NCI-H526 treated with DMSO at 0.1 percent for 48 hours (cell line): ENCODE data around the gene HP1BP3.
"Not testable (repeated sequence)": the region's sequence is repeated elsewhere in the genome, so short reads cannot be mapped to it uniquely, and the experiment has no call there.

Experiments used
- DNase-seq: peaks from one replicate; lab custom pipeline; 2025; lab: John Stamatoyannopoulos, UW

HP1BP3 gene

GRCh38 chr1:20727746-20728316 is 59.3 kb downstream of the HP1BP3 start:
- DNase-seq, result no peak

DNA sequence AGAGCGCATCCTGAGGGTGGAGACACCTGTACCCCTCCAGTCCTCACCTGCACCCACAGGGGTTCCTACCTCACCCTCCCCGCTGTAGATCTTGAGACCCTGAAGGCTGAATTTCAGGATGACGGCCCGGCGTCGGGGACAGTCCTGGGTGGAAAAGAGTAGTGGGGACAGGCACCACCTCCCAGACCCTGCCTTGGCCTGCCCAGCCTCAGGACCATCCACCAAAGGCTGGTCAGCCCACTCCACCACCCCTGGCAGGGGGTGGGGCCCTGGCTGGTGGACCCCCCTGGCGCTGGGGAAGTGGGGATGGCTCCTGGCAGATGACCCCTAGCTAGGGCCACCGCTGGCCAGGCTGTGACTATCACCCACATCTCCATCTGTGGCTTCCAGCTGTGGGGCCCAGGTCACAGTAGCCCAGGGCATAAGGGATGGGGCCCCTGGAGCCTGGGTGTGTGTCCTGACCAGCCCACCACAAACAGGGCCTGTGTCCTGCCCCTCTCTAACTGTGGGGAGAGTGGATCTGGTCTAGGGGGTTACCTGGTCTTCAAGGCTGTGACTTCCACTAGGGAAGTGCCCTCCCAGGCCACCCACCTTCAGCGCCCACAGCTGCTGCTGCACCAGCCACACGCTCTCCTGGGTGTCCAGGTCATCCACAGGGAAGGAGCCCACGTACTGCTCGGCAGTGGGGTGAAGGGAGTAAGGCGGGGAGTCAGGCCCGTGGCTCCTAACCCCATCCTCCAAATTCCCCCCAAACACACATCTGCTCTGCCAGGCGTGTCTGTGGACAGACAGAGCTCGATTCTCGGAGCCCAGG is 60.0 kb downstream of the HP1BP3 start:
- DNase-seq, result no peak

DNA sequence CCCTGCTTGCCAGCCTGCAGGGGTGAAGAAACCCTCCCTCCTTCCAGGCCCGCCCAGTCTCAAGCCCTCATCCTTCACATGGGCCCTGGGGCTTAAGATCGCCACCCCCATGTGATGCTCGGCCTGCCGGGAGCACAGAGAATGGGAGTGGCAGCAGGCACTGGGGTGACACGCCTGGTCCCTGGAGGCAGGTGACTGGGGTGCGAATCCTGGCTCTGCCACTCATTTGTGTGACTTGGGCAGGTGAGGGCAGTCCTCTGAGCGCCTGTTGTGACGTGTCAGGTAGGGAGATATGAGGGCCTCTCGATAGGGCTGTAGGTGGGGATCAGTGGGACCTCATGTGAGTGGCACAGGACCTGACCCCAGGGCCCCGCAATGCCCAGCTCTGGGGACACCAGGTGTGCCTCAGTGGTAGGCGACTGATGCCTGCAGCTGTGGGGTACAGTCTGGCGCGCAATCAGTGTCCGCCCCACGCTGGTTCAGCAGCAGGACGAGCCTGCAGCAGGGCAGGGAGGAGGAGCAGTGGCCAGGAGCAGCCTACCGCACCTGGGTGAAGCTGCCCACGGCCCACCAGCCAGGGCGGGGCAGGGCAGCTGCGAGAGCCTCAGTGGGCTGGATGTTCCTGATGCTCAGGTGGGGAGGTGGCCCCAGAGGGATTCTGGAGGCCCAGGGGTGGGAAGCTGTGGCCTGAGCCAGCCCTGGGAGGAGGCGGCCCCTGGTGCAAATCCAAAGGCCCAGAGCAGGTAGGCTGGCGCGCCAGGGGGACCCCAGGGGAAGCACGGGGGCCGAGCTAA is 60.8 kb downstream of the HP1BP3 start:
- no peak for DNase-seq

DNA sequence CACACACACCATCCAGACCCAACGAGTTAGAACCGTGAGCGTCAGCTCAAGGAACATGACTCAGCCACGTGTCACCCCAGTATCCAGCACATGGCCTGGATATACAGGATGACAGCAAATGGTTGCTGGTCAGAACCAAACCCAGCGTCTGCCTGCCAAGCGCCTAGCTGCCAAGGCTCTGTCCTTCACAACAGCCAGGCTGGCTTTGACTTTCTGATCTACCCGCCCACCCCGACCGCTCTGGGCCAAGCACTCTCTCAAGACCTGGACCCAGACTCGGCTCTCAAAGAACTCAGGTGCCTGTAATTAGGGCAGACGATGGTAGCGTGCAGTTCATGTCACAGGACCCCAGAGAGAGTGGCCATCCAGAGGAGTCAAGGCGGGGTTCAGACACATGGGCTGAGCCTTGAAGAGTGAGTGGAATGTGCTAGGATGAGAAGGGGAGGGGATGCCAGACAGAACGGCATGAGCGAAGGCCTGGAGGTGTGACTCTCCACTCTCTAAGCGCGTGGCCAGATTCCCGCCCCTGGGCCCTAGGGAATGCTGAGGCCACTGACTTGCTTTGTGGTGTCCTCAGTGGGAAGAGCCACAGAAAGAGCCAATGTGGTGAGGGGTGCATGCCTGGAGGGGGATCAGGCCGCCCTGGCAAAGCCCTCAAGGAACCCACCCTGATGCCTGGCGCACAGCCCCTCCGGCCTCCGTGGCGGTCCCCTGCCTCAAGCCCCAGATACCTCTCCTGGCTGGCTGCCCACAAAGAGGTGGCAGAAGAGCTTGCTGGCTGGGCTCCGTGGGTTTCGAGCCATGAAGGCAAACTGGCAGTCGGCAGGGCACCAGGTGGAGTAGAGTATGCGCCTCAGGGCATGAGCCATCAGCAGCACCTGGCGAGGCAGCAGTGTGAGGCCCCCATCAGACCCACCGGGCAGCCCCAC is 61.7 kb downstream of the HP1BP3 start:
- DNase-seq, result no peak

GRCh38 chr1:20724364-20725188 is 62.5 kb downstream of the HP1BP3 start:
- no peak for DNase-seq

GRCh38 chr1:20723537-20724363 is 63.4 kb downstream of the HP1BP3 start:
- no peak for DNase-seq

DNA sequence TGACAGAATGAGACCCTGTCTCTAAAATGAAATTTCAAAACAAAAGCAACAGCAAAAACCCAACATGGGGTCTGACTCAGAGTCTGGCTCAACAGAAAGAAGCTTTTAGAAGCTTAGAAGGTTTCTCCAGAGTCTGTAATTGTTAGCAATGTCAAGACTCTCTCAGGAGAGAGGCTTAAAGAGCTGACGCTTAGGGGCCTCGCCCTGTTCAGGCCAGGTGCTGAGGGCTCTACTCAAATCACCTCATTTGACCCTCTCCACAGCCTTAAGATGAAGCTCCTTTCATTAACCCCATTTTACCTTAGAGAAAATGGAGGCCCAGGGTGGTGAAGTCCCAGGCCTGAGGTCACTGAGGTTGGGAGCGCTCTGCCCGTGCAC is 64.0 kb downstream of the HP1BP3 start:
- DNase-seq, result no peak

- no peak for DNase-seq
Observed at GRCh38 chr1:20721117-20722061, 65.7 kb downstream of the HP1BP3 start.

- no peak for DNase-seq
Observed at GRCh38 chr1:20720631-20721091, 66.4 kb downstream of the HP1BP3 start.

- DNase-seq, result no peak
Observed at GRCh38 chr1:20719871-20720620, 67.1 kb downstream of the HP1BP3 start.

DNA sequence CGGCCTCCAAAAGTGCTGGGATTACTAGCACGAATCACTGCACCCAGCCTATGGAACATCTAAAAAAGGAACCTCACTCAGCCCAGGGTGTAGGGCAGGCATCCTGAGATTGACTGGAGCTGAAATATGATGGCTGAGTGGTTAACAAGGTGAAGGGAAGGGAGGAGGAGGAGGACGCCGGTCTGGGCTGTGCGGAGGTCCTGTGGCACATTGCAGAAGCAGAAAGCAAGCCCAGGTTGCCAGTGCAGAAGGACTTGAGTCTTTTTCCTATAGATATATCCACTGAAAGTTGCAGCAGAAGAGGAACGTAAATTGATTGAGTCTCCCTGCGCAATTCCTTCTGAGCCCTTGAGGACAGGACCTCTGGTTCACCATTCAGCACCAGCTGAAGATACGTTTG is 67.8 kb downstream of the HP1BP3 start:
- no peak for DNase-seq

DNA sequence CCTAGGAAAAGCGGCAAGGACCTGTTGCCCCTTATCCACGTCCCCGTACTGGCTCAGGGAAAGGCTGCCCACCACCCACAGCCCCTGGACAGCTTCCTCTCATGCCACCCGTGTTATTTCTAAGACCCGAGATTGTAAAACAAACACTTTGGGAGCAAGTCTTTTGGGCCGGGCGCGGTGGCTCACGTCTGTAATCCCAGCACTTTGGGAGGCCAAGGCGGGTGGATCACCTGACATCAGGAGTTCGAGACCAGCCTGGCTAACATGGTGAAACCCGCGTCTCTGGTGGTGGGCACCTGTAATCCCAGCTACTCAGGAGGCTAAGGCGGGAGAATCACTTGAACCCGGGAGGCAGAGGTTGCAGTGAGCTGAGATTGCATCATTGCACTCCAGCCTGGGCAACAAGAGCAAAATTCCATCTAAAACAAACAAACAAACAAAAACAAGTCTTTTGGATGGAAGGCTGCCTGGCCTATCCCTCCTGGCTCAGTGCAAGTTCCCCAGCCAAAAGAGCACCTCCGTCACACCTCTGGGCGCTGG is 68.7 kb downstream of the HP1BP3 start:
- DNase-seq, result not testable (repeated sequence)

- DNase-seq, result no peak
Observed at GRCh38 chr1:20717452-20718342, 69.4 kb downstream of the HP1BP3 start, which contains the start of gene KIF17. Gene KIF17 (minus strand): TSS chr1:20718007. CDS start chr1:20717706, 301 bp downstream.

DNA sequence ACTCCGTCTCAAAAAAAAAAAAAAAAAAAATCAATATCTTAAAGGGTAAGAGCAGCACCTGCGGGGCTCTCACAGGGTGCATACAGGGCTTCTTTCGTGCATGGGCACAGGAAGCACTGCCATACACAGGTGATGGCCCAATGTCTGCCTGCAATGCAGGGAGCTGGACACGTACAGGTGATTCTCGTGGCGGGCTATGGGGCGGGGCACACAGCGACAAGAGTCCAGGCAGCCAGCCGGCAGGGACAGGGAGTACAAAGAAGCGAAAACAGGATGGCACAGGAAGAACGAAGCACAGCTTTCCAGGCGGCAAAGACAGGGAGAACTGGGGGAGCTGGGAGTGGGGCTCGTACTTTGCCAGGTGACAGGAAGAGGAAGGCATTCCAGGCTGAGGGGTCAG is 70.9 kb downstream of the HP1BP3 start:
- no peak for DNase-seq

GRCh38 chr1:20715406-20715805 is 71.7 kb downstream of the HP1BP3 start:
- DNase-seq, result no peak

DNA sequence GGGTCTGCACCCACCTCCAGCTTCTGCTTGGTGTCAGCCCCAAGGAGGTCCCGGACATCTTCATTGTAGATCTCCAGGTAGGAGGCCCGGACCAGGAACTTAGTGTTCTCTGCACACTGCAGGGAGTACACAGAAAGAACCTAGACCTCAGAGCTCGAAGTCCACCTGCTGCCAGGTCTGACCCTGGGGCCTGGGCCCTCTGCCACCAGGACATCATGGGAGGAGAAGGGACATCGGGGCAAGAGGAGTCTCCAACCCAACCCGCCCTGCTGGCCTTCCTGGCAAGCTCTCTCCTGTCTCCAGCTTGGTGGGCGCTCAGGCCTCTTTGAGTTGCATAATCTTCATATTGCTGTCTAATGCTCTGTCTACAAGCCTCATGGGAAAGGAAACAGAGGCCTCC is 73.7 kb downstream of the HP1BP3 start:
- no peak for DNase-seq

- no peak for DNase-seq
Observed at GRCh38 chr1:20712215-20712577, 74.9 kb downstream of the HP1BP3 start.
